RPMI8226 (cell line): ENCODE results near the gene IL4R.

Source experiments
- DNase-seq: peaks from one replicate; pipeline ENCODE4 v3.0.0-alpha.2; 2015

The IL4R gene

GRCh38 chr16:27289669-27290068 lies 24.1 kb upstream of the IL4R start:
- no peak for DNase-seq

GRCh38 chr16:27290562-27290961 lies 23.2 kb upstream of the IL4R start:
- DNase-seq, result no peak

GRCh38 chr16:27291106-27291505 lies 22.7 kb upstream of the IL4R start:
- no peak for DNase-seq

- no peak for DNase-seq
These were observed 22.0 kb upstream of the IL4R start for GRCh38 chr16:27291722-27292240.

GRCh38 chr16:27293343-27293742 lies 20.4 kb upstream of the IL4R start:
- no peak for DNase-seq

- peak; percentile 1 for DNase-seq
These were observed 15.6 kb upstream of the IL4R start for GRCh38 chr16:27298132-27298531.

- DNase-seq, result peak; percentile 0
These were observed 12.4 kb upstream of the IL4R start for GRCh38 chr16:27301236-27301861.

- DNase-seq, result peak; percentile 1
These were observed 11.6 kb upstream of the IL4R start for GRCh38 chr16:27302126-27302525.

GRCh38 chr16:27303256-27304100 lies 10.3 kb upstream of the IL4R start:
- peak; percentile 1 for DNase-seq

- no peak for DNase-seq
These were observed 9.7 kb upstream of the IL4R start for GRCh38 chr16:27304102-27304501.

- no peak for DNase-seq
These were observed 8.7 kb upstream of the IL4R start for GRCh38 chr16:27304881-27305745.

GRCh38 chr16:27305839-27306442 lies 7.8 kb upstream of the IL4R start:
- DNase-seq, result no peak

- no peak for DNase-seq
These were observed 5.0 kb upstream of the IL4R start for GRCh38 chr16:27308792-27309191.

GRCh38 chr16:27310576-27311447 lies 3.0 kb upstream of the IL4R start:
- DNase-seq, result no peak

GRCh38 chr16:27311448-27311830 lies 2.3 kb upstream of the IL4R start:
- no peak for DNase-seq

- DNase-seq, result no peak
These were observed 1.9 kb upstream of the IL4R start for GRCh38 chr16:27311897-27312303.

- DNase-seq, result no peak
These were observed 973 bp upstream of the IL4R start for GRCh38 chr16:27312580-27313421.

GRCh38 chr16:27314161-27314723 lies 468 bp downstream of the IL4R start:
- DNase-seq, result no peak

- DNase-seq, result no peak
These were observed 1.2 kb downstream of the IL4R start for GRCh38 chr16:27314986-27315332.

GRCh38 chr16:27315333-27316037 lies 1.7 kb downstream of the IL4R start:
- no peak for DNase-seq
